HCT116 (cell line): Measurements from ENCODE around the gene SMIM35. TPM values are rescaled to one million over a fixed set of nuclear protein-coding genes. Genes with fewer than 3 reads are reported as not detected.

ENCODE experiments used
- ATAC-seq: fragments of 200-7000 bp; cut with Tn5 transposase; 2 replicates; pipeline ENCODE4 v1.9.1; 2020; ENCODE audit warnings: mild to moderate bottlenecking, moderate library complexity
- BruUV-seq: library from RNA; stranded (reverse); fragments of 400-500 nt; replicated peaks from 2 replicates; lab custom pipeline; 2021; lab: Mats Ljungman, UMichigan
- CTCF ChIA-PET: fragments of 300-600 bp; sonication (Branson Sonifier 250); formaldehyde crosslinking; loops from one replicate; lab custom pipeline; 2021; ENCODE audit warnings: antibody characterized with exemption; lab: Charles Lee
- POLR2A ChIA-PET: fragments of 300-600, 350-600 bp; sonication (Branson Sonifier 250); formaldehyde crosslinking; loops from one replicate; lab custom pipeline; 2021; ENCODE audit warnings: antibody characterized with exemption; lab: Charles Lee
- RAD21 ChIA-PET, 2 experiments: fragments of 300-600 bp; sonication (Branson Sonifier 250); formaldehyde crosslinking; loops; one replicate each; lab custom pipeline; 2023; ENCODE audit warnings: low total read pairs in 2 of 2; ENCODE audit not compliant: uncharacterized antibody in 2 of 2, unreplicated experiment in 2 of 2, low non-redundant PET in 1 of 2; lab: Charles Lee
- DNase-seq: peaks from one replicate; pipeline ENCODE4 v3.0.0-alpha.2; 2010; ENCODE audit warnings: low read depth, low spot score
- H2AFZ ChIP-seq: fragments of 200-600 bp; shearing (Covaris generic), sonication (generic); 2 replicates; pipeline ENCODE4 v1.6.1; 2017; ENCODE audit warnings: low read depth, mixed run types, mixed read lengths, antibody characterized with exemption, low read length; ENCODE audit not compliant: poor library complexity, severe bottlenecking
- H3K27ac ChIP-seq: 2 replicates; pipeline ENCODE4 v1.5.1; 2012; ENCODE audit warnings: low read depth, low read length
- H3K27me3 ChIP-seq: fragments of 200-600 bp; sonication (generic); 2 replicates; pipeline ENCODE4 v1.6.1; 2016; ENCODE audit warnings: mixed run types, low read length, mixed read lengths; ENCODE audit not compliant: insufficient read depth
- H3K36me3 ChIP-seq, 2 experiments: fragments of 200-500 bp in 1 of 2; fragments of 200-600 bp in 1 of 2; sonication (Bioruptor generic) in 1 of 2; sonication (generic) in 1 of 2; 2 replicates each; pipeline versions ENCODE4 v1.5.1 to v1.6.1; 2014 to 2016; ENCODE audit warnings: low read length in 2 of 2, inconsistent platforms in 1 of 2, mixed read lengths in 1 of 2, mixed run types in 1 of 2; ENCODE audit not compliant: insufficient read depth in 2 of 2, control insufficient read depth in 1 of 2
- H3K4me1 ChIP-seq, 2 experiments: fragments of 200-600 bp in 1 of 2; sonication (generic) in 1 of 2; 2 replicates each; pipeline versions ENCODE4 v1.5.1 to v1.6.1; 2012 to 2017; ENCODE audit warnings: low read length in 2 of 2, inconsistent platforms in 1 of 2, mild to moderate bottlenecking in 1 of 2, mixed read lengths in 1 of 2, mixed run types in 1 of 2, moderate library complexity in 1 of 2; ENCODE audit not compliant: insufficient read depth in 2 of 2, control insufficient read depth in 1 of 2
- H3K4me2 ChIP-seq: fragments of 200-600 bp; sonication (generic); 2 replicates; pipeline ENCODE4 v1.6.1; 2017; ENCODE audit warnings: mixed run types, low read length, mixed read lengths
- H3K4me3 ChIP-seq, 2 experiments: fragments of 200-600 bp in 1 of 2; sonication (generic) in 1 of 2; replicated peaks in 1 of 2; 2 replicates each; pipeline ENCODE4 v1.5.1; 2011 to 2016; ENCODE audit warnings: low read length in 2 of 2, control low read depth in 1 of 2, low read depth in 1 of 2, mild to moderate bottlenecking in 1 of 2, mixed read lengths in 1 of 2, mixed run types in 1 of 2
- H3K79me2 ChIP-seq: fragments of 200-600 bp; sonication (generic); 2 replicates; pipeline ENCODE4 v1.6.1; 2017; ENCODE audit warnings: mild to moderate bottlenecking, mixed run types, low read length, moderate library complexity, mixed read lengths; ENCODE audit not compliant: insufficient read depth
- H3K9ac ChIP-seq: fragments of 200-600 bp; sonication (generic); 2 replicates; pipeline ENCODE4 v1.6.1; 2016; ENCODE audit warnings: low read length, mixed read lengths
- H3K9me2 ChIP-seq: fragments of 200-600 bp; sonication (generic), shearing (Covaris generic); 2 replicates; pipeline ENCODE4 v1.6.1; 2017; ENCODE audit warnings: mixed run types, mild to moderate bottlenecking, moderate library complexity; ENCODE audit not compliant: insufficient read depth
- H3K9me3 ChIP-seq, 2 experiments: fragments of 200-500 bp in 1 of 2; fragments of 200-600 bp in 1 of 2; sonication (Bioruptor generic) in 1 of 2; sonication (generic) in 1 of 2; 2 replicates each; pipeline ENCODE4 v1.6.1; 2014 to 2017; ENCODE audit warnings: low read length in 2 of 2, mixed read lengths in 2 of 2, inconsistent platforms in 1 of 2, low read depth in 1 of 2, mild to moderate bottlenecking in 1 of 2, mixed run types in 1 of 2, moderate library complexity in 1 of 2; ENCODE audit not compliant: control insufficient read depth in 1 of 2, insufficient read depth in 1 of 2
- H4K20me1 ChIP-seq: fragments of 200-600 bp; sonication (generic), shearing (Covaris generic); 2 replicates; pipeline ENCODE4 v1.6.1; 2017; ENCODE audit warnings: mixed run types, mild to moderate bottlenecking, moderate library complexity; ENCODE audit not compliant: insufficient read depth
- CEBPB ChIP-seq: IDR thresholded peaks from 2 replicates; pipeline ENCODE4 v1.6.1; 2012; ENCODE audit warnings: low read depth
- EGR1 ChIP-seq: IDR thresholded peaks from 2 replicates; pipeline ENCODE4 v1.6.1; 2012; ENCODE audit warnings: low read depth
- FOSL1 ChIP-seq: IDR thresholded peaks from 2 replicates; pipeline ENCODE4 v1.6.1; 2012; ENCODE audit warnings: low read depth
- POLR2A ChIP-seq: IDR thresholded peaks from 2 replicates; pipeline ENCODE4 v1.7.0; 2011; ENCODE audit warnings: borderline replicate concordance; ENCODE audit not compliant: insufficient read depth, insufficient read length; ENCODE audit errors: extremely low read depth
- RAD21 ChIP-seq: IDR thresholded peaks from 2 replicates; pipeline ENCODE4 v1.6.1; 2012; ENCODE audit warnings: low read depth, mild to moderate bottlenecking
- SP1 ChIP-seq: IDR thresholded peaks from 2 replicates; pipeline ENCODE4 v1.6.1; 2012; ENCODE audit warnings: low read depth
- SRF ChIP-seq: IDR thresholded peaks from 2 replicates; pipeline ENCODE4 v1.6.1; 2012; ENCODE audit warnings: low read depth
- YY1 ChIP-seq: IDR thresholded peaks from 2 replicates; pipeline ENCODE4 v1.6.1; 2011; ENCODE audit warnings: low read length, low read depth, moderate library complexity, mild to moderate bottlenecking; ENCODE audit not compliant: insufficient replicate concordance; ENCODE audit errors: extremely low read depth
- intact Hi-C: fragments of 100-400 bp; cut with micrococcal nuclease; formaldehyde crosslinking; loops from 2 replicates; pipeline ENCODE4 v1.10.0; 2022
- total RNA-seq: library from RNA; stranded (reverse); gene quantifications from one replicate; pipeline ENCODE4 v1.2.1, GENCODE V29; 2021; ENCODE audit not compliant: unreplicated experiment
- TF ChIP-seq, protein P1 (sequence below), 3 experiments: fragments of 200-600 bp in 1 of 3; sonication (generic) in 1 of 3; IDR thresholded peaks in 2 of 3; conservative IDR thresholded peaks in 1 of 3; 2 replicates each; pipeline ENCODE4 v1.5.1; 2012 to 2017; ENCODE audit warnings: low read depth in 2 of 3, low read length in 2 of 3, antibody characterized with exemption in 1 of 3, borderline replicate concordance in 1 of 3, control low read depth in 1 of 3, mild to moderate bottlenecking in 1 of 3, mixed read lengths in 1 of 3, mixed run types in 1 of 3, moderate library complexity in 1 of 3; ENCODE audit not compliant: insufficient read depth in 1 of 3
- TF ChIP-seq, protein P2 (sequence below): IDR thresholded peaks from 2 replicates; pipeline ENCODE4 v1.6.1; 2012

Gene SMIM35
- total RNA-seq, 1 experiment from 2014 or later: not detected

DNA sequence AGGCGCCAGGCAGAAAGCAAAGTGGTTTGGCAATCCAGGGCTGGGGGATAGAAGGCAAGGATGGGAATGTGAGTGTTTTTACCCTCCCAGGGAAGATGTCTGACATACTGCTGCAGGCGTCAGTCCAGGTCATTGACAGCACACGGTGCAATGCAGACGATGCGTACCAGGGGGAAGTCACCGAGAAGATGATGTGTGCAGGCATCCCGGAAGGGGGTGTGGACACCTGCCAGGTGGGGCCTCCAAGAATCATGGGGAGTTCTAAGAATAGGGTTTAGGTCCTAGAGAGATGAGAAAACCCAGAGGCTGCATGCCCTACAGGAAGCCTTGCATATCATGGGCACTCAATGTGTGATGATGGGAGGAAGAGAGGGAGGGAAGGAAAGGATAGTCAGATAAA is 28.3 kb upstream of the SMIM35 start (continued):
- TF ChIP-seq, protein P1, sequence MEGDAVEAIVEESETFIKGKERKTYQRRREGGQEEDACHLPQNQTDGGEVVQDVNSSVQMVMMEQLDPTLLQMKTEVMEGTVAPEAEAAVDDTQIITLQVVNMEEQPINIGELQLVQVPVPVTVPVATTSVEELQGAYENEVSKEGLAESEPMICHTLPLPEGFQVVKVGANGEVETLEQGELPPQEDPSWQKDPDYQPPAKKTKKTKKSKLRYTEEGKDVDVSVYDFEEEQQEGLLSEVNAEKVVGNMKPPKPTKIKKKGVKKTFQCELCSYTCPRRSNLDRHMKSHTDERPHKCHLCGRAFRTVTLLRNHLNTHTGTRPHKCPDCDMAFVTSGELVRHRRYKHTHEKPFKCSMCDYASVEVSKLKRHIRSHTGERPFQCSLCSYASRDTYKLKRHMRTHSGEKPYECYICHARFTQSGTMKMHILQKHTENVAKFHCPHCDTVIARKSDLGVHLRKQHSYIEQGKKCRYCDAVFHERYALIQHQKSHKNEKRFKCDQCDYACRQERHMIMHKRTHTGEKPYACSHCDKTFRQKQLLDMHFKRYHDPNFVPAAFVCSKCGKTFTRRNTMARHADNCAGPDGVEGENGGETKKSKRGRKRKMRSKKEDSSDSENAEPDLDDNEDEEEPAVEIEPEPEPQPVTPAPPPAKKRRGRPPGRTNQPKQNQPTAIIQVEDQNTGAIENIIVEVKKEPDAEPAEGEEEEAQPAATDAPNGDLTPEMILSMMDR (IDR thresholded peaks at IDR 0.05 in 2 of 3, conservative IDR thresholded peaks at IDR 0.05 in 1 of 3; ENCODE audit: borderline replicate concordance in 1 of 3, insufficient read depth in 1 of 3, low read depth in 2 of 3, low read length in 2 of 3): no peak
- TF ChIP-seq SP1 (no peak), CEBPB (no peak)

DNA sequence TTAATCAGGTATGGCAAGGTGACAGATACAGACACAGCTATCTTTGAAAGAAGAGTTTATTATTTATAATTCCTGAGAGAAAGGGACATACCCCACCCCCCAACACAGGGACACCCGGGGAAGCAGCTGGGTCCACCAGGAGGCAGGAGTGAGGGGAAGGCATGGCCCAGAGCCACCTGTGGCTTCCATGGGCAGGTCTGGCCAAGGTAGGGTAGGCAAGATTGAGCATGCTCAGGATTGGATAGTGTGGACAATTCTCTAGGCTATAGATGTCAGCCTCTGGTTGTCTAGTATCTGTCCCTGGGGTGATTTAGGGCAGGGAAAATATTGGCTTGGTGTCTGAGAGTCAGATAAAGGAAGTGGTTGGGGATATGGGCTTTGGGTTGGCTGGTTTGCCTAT is 27.5 kb upstream of the SMIM35 start:
- Histone ChIP-seq H3K27me3 (no peaks in the 10 kb centered on the region), H3K9me2 (no peaks in the 10 kb centered on the region), H3K4me3 (no peak overlapping the region), H3K36me3 (no peaks in the 10 kb centered on the region), H3K4me1 (no peaks in the 10 kb centered on the region), H2AFZ (no peak overlapping the region), H3K27ac (no peak overlapping the region), H3K4me2 (no peak overlapping the region), H3K9ac (no peak overlapping the region), H3K79me2 (no peaks in the 10 kb centered on the region), H3K9me3 (no peaks in the 10 kb centered on the region), H4K20me1 (no peaks in the 10 kb centered on the region)
- ChIA-PET CTCF (no interaction called here), RAD21 (no interaction called here), POLR2A (no interaction called here)
- no TSS peak for BruUV-seq
- TF ChIP-seq FOSL1 (no peak), SRF (no peak), POLR2A (no peak), YY1 (no peak), SP1 (no peak), RAD21 (no peak), EGR1 (no peak)
- TF ChIP-seq, protein P2, sequence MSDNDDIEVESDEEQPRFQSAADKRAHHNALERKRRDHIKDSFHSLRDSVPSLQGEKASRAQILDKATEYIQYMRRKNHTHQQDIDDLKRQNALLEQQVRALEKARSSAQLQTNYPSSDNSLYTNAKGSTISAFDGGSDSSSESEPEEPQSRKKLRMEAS: no peak
- no peak for DNase-seq
- ATAC-seq: no peak
- intact Hi-C loops: no loop called here
